ENCODE data around the gene FAM209A.

GRCh38 chr20:56501116-56501515, 23.4 kb upstream of the FAM209A start:
- TF ChIP-seq CTCF (IDR thresholded peaks at IDR 0.05) (no peak), POLR2AphosphoS5 (IDR thresholded peaks at IDR 0.05) (no peak)

All from breast epithelium (tissue), 3 donors.